Measurements from ENCODE around the gene SLC9A2. TPM values are rescaled to one million over a fixed set of nuclear protein-coding genes. Genes with fewer than 3 reads are reported as not detected.

The SLC9A2 gene
- total and polyA plus RNA-seq, 8 donors = 0.02 to 0.22 (median 0.06) TPM; not detected in 4

GRCh38 chr2:102636283-102636907 lies 17.0 kb downstream of the SLC9A2 start:
- ATAC-seq = peak in 1 of 4 donors; percentile 53
- no peak for FAIRE-seq
- H3K27me3 ChIP-seq = no peaks in the 10 kb centered on the region
- WGBS, 2 donors = 45 to 46% methylated on average over 5 of the region's 5 CpGs
- H3K27ac ChIP-seq = no peak overlapping the region
- no peak for DNase-seq
- H3K36me3 ChIP-seq = no peaks in the 10 kb centered on the region
- H3K4me1 ChIP-seq = no peaks in the 10 kb centered on the region
- H3K4me3 ChIP-seq = no peak overlapping the region
- TF ChIP-seq CTCF (IDR thresholded peaks at IDR 0.05) = no peak
- no peaks in the 10 kb centered on the region for H3K9me3 ChIP-seq
- intact Hi-C loops (cut with DNase I) = no loop called here

GRCh38 chr2:102637358-102637757 lies 18.0 kb downstream of the SLC9A2 start:
- ATAC-seq (peak in 1 of 4 donors; percentile 45), FAIRE-seq (no peak), DNase-seq (no peak)
- H3K27ac ChIP-seq = no peak overlapping the region
- TF ChIP-seq CTCF (IDR thresholded peaks at IDR 0.05) = no peak
- no peak overlapping the region for H3K4me3 ChIP-seq
- no peaks in the 10 kb centered on the region for H3K9me3 ChIP-seq
- no peaks in the 10 kb centered on the region for H3K27me3 ChIP-seq
- no peaks in the 10 kb centered on the region for H3K4me1 ChIP-seq
- intact Hi-C loops (cut with DNase I) = no loop called here
- WGBS, 2 donors = 67 to 75% methylated on average over 4 of the region's 4 CpGs
- no peaks in the 10 kb centered on the region for H3K36me3 ChIP-seq

GRCh38 chr2:102639429-102639828 lies 20.1 kb downstream of the SLC9A2 start:
- no peak for FAIRE-seq
- intact Hi-C loops (cut with DNase I) = no loop called here
- 47 to 49% methylated on average over 2 of the region's 2 CpGs for WGBS, 2 donors

GRCh38 chr2:102652126-102652525 lies 32.8 kb downstream of the SLC9A2 start:
- H3K4me1 ChIP-seq = no peaks in the 10 kb centered on the region
- H3K36me3 ChIP-seq = no peaks in the 10 kb centered on the region
- WGBS, 2 donors = 69 to 71% methylated on average over 2 of the region's 2 CpGs
- no peak overlapping the region for H3K27ac ChIP-seq
- DNase-seq (no peak), FAIRE-seq (no peak), ATAC-seq (no peak)
- no peaks in the 10 kb centered on the region for H3K9me3 ChIP-seq
- no peaks in the 10 kb centered on the region for H3K27me3 ChIP-seq
- intact Hi-C loops (cut with DNase I) = no loop called here
- no peak for TF ChIP-seq CTCF (IDR thresholded peaks at IDR 0.05)
- no peak overlapping the region for H3K4me3 ChIP-seq

More at GRCh38 chr2:102639429-102639828, 20.1 kb downstream of the SLC9A2 start:
- DNase-seq (no peak), ATAC-seq (no peak)
- Histone ChIP-seq H3K4me1 (no peaks in the 10 kb centered on the region), H3K36me3 (no peaks in the 10 kb centered on the region), H3K27me3 (no peaks in the 10 kb centered on the region), H3K4me3 (no peak overlapping the region), H3K27ac (no peak overlapping the region), H3K9me3 (no peaks in the 10 kb centered on the region)
- TF ChIP-seq CTCF (IDR thresholded peaks at IDR 0.05) = no peak

- intact Hi-C loops (cut with DNase I) = no loop called here
- TF ChIP-seq CTCF (IDR thresholded peaks at IDR 0.05) = no peak
- FAIRE-seq (no peak), ATAC-seq (no peak), DNase-seq (no peak)
- Histone ChIP-seq H3K27me3 (peaks cover 0 to 4% (median 0%) of the 10 kb centered on the region in 4 donors), H3K36me3 (no peaks in the 10 kb centered on the region), H3K4me3 (no peak overlapping the region), H3K27ac (no peak overlapping the region), H3K9me3 (no peaks in the 10 kb centered on the region), H3K4me1 (no peaks in the 10 kb centered on the region)
- 75 to 82% methylated on average over 7 of the region's 7 CpGs for WGBS, 2 donors
Observed at GRCh38 chr2:102657770-102658169, 38.4 kb downstream of the SLC9A2 start.
